Transverse colon (tissue), 1 donor: ENCODE measurements around the gene CLECL1.

Experiments
- EP300 ChIP-seq: sonication (generic); formaldehyde crosslinking; IDR thresholded peaks from one replicate; pipeline ENCODE4 v1.6.1; 2017; ENCODE audit warnings: antibody characterized with exemption, low read depth
- POLR2A ChIP-seq: fragments of 450-650 bp; IDR thresholded peaks from one replicate; pipeline ENCODE4 v1.6.1; 2016; ENCODE audit warnings: antibody characterized with exemption, mild to moderate bottlenecking, moderate library complexity

DNA sequence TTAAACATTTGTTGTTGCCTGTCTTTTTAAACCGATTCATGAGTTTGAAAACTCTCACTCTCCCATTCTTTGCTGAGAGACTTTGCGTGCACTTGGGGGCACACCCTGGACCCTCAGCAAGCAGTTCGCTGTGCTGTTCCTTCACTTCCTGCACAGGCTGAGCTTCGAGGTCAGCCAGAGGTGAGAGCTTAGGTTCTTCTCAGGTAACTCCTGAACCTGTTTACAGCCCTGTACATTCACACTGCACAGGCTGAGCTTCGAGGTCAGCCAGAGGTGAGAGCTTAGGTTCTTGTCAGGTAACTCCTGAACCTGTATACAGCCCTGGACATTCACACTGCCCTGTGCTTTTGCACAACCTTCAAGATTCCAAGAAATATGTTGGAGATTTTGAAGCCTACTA is 9.8 kb upstream of the CLECL1 start:
- TF ChIP-seq POLR2A (no peak), EP300 (no peak)
